ENCODE results near the gene GLI3. TPM values are rescaled to one million over a fixed set of nuclear protein-coding genes. Genes with fewer than 3 reads are reported as not detected.
A peak's percentile ranks its signal among the peaks of the same experiment; 100 is the strongest.

GLI3 gene
- total and polyA plus RNA-seq, 2 donors (not counting 1 experiment from before 2014, with no cell fraction given), result 6.4 to 6.5 TPM

DNA sequence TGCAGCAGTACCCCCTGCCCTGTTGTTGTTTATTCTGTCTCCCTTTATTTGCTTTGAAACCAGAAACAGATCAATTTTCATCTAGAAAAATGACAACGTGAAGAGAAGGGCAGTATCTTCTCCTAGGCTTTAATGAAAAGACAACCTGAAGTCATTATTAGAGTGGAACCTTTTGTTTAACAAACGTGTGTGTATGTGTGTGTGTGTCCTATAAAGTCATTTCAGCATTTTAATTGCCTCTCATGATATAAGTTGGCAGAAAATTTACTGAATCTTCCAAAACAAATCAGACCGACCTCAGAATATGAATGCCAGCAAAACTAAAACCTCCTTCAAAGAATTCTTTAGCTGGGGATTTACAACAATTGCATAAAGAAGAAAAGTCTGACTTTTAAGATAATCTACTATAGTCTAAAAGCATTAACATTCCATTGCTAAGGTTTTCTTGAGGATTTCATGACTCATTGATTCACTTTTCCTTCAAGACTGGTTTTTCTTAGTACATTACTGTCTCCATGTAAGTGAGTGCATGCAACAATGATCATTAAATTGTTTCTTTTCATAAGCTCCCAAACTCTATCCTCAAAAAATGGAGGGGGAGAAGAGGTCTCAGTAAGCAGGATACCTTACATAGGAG, 3.2 kb downstream of the GLI3 start:
- TF ChIP-seq, protein P1, sequence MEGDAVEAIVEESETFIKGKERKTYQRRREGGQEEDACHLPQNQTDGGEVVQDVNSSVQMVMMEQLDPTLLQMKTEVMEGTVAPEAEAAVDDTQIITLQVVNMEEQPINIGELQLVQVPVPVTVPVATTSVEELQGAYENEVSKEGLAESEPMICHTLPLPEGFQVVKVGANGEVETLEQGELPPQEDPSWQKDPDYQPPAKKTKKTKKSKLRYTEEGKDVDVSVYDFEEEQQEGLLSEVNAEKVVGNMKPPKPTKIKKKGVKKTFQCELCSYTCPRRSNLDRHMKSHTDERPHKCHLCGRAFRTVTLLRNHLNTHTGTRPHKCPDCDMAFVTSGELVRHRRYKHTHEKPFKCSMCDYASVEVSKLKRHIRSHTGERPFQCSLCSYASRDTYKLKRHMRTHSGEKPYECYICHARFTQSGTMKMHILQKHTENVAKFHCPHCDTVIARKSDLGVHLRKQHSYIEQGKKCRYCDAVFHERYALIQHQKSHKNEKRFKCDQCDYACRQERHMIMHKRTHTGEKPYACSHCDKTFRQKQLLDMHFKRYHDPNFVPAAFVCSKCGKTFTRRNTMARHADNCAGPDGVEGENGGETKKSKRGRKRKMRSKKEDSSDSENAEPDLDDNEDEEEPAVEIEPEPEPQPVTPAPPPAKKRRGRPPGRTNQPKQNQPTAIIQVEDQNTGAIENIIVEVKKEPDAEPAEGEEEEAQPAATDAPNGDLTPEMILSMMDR (conservative IDR thresholded peaks at IDR 0.05 in 1 of 2, IDR thresholded peaks at IDR 0.05 in 1 of 2; ENCODE audit: low read depth in 1 of 2, low read length in 2 of 2), result no peak
- no peak for TF ChIP-seq EZH2 (IDR thresholded peaks at IDR 0.05; ENCODE audit: low read length, missing control alignments)
- Histone ChIP-seq H3K27me3 (ENCODE audit: control insufficient read depth, insufficient read depth, low read length) (no peaks in the 10 kb centered on the region), H3K79me2 (ENCODE audit: control insufficient read depth, insufficient read depth, low read length) (peaks cover 41% of the 10 kb centered on the region), H3K9ac (ENCODE audit: insufficient read depth, low read length) (no peak overlapping the region), H3K27ac (ENCODE audit: insufficient read depth, low read length) (no peak overlapping the region), H3K4me2 (ENCODE audit: extremely low read depth, insufficient read depth, low read length) (peak overlapping the region; percentile 91), H4K20me1 (ENCODE audit: control insufficient read depth, extremely low read depth, insufficient read depth, low read length) (peaks cover 2% of the 10 kb centered on the region), H3K9me3 (ENCODE audit: control insufficient read depth, insufficient read depth, low read depth, low read length) (no peaks in the 10 kb centered on the region), H3K4me3 (replicated peaks in 1 of 4; ENCODE audit: control extremely low read depth in 1 of 4, insufficient read depth in 1 of 4, low read depth in 3 of 4, low read length in 4 of 4) (peak overlapping the region in 2 of 4 experiments; percentile 78 to 89), H2AFZ (ENCODE audit: low read length) (no peak overlapping the region), H3K4me1 (ENCODE audit: control insufficient read depth, extremely low read depth, insufficient read depth, low read length) (peaks cover 13% of the 10 kb centered on the region), H3K36me3 (ENCODE audit: control insufficient read depth, insufficient read depth, low read length) (no peaks in the 10 kb centered on the region)
- DNase-seq (ENCODE audit: low read depth in 2 of 2), result peak in 1 of 2 donors; percentile 69

- Histone ChIP-seq H3K9me3 (ENCODE audit: control insufficient read depth, insufficient read depth, low read depth, low read length) (no peaks in the 10 kb centered on the region), H3K4me1 (ENCODE audit: control insufficient read depth, extremely low read depth, insufficient read depth, low read length) (peaks cover 11% of the 10 kb centered on the region), H3K79me2 (ENCODE audit: control insufficient read depth, insufficient read depth, low read length) (peaks cover 41% of the 10 kb centered on the region), H3K36me3 (ENCODE audit: control insufficient read depth, insufficient read depth, low read length) (no peaks in the 10 kb centered on the region), H3K4me3 (replicated peaks in 1 of 4; ENCODE audit: control extremely low read depth in 1 of 4, insufficient read depth in 1 of 4, low read depth in 3 of 4, low read length in 4 of 4) (peak overlapping the region in 2 of 4 experiments; percentile 4), H4K20me1 (ENCODE audit: control insufficient read depth, extremely low read depth, insufficient read depth, low read length) (peaks cover 2% of the 10 kb centered on the region), H3K27me3 (ENCODE audit: control insufficient read depth, insufficient read depth, low read length) (no peaks in the 10 kb centered on the region), H3K27ac (ENCODE audit: insufficient read depth, low read length) (no peak overlapping the region), H3K9ac (ENCODE audit: insufficient read depth, low read length) (no peak overlapping the region), H2AFZ (ENCODE audit: low read length) (no peak overlapping the region), H3K4me2 (ENCODE audit: extremely low read depth, insufficient read depth, low read length) (peak overlapping the region; percentile 57)
- peak; percentile 38 to 47 for DNase-seq (ENCODE audit: low read depth in 2 of 2)
- TF ChIP-seq EZH2 (IDR thresholded peaks at IDR 0.05; ENCODE audit: low read length, missing control alignments), result no peak
- TF ChIP-seq, protein P1 (conservative IDR thresholded peaks at IDR 0.05 in 1 of 2, IDR thresholded peaks at IDR 0.05 in 1 of 2; ENCODE audit: low read depth in 1 of 2, low read length in 2 of 2), result no peak
Observed at GRCh38 chr7:42233171-42233570, 3.8 kb downstream of the GLI3 start.

DNA sequence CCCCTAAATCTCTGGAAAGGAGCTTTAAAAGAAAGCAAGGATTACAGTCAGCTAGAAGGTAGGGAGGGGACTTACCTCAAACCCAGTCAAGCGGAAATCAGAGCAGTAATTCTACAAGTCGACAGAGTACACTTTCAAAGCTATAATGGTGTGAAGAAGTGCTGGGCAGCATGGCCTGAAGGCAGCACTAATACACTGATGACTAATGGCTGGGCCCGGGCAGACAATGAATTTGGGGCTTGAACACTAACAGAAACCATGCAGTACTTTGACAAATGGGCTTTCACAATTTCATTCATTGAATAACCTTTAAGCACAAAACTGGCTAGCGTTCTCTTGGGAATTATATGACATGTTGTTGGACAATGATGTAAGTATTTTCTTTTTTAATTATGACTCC, 4.7 kb downstream of the GLI3 start:
- H3K27me3 ChIP-seq (ENCODE audit: control insufficient read depth, insufficient read depth, low read length), result no peaks in the 10 kb centered on the region
- H3K4me1 ChIP-seq (ENCODE audit: control insufficient read depth, extremely low read depth, insufficient read depth, low read length), result peaks cover 12% of the 10 kb centered on the region
- TF ChIP-seq, protein P1 (conservative IDR thresholded peaks at IDR 0.05 in 1 of 2, IDR thresholded peaks at IDR 0.05 in 1 of 2; ENCODE audit: low read depth in 1 of 2, low read length in 2 of 2), result no peak
- no peak for TF ChIP-seq EZH2 (IDR thresholded peaks at IDR 0.05; ENCODE audit: low read length, missing control alignments)
- no peak overlapping the region for H3K4me3 ChIP-seq (replicated peaks in 1 of 4; ENCODE audit: control extremely low read depth in 1 of 4, insufficient read depth in 1 of 4, low read depth in 3 of 4, low read length in 4 of 4)
- no peaks in the 10 kb centered on the region for H3K36me3 ChIP-seq (ENCODE audit: control insufficient read depth, insufficient read depth, low read length)
- peaks cover 2% of the 10 kb centered on the region for H4K20me1 ChIP-seq (ENCODE audit: control insufficient read depth, extremely low read depth, insufficient read depth, low read length)
- no peak overlapping the region for H3K9ac ChIP-seq (ENCODE audit: insufficient read depth, low read length)
- H3K27ac ChIP-seq (ENCODE audit: insufficient read depth, low read length), result no peak overlapping the region
- H3K4me2 ChIP-seq (ENCODE audit: extremely low read depth, insufficient read depth, low read length), result no peak overlapping the region
- H3K9me3 ChIP-seq (ENCODE audit: control insufficient read depth, insufficient read depth, low read depth, low read length), result no peaks in the 10 kb centered on the region
- peaks cover 41% of the 10 kb centered on the region for H3K79me2 ChIP-seq (ENCODE audit: control insufficient read depth, insufficient read depth, low read length)
- no peak overlapping the region for H2AFZ ChIP-seq (ENCODE audit: low read length)
- DNase-seq (ENCODE audit: low read depth in 2 of 2), result peak; percentile 56 to 76

Data from fibroblast of lung (primary cell).